Spleen (tissue), 11 donors: ENCODE data around the gene INF2. TPM values are rescaled to one million over a fixed set of nuclear protein-coding genes. Genes with fewer than 3 reads are reported as not detected.
"Not testable (repeated sequence)": the region's sequence is repeated elsewhere in the genome, so short reads cannot be mapped to it uniquely, and the experiment has no call there.

Experiments used
- DNase-seq: peaks from one replicate; pipeline ENCODE4 v3.0.0-alpha.2; 2020
- H3K27ac ChIP-seq, 8 donors: fragments of 200-600 bp; sonication (generic) in 7 of 8; 1 replicate in 4 of 8; 2 replicates in 4 of 8; pipeline versions ENCODE4 v1.5.0 to v1.8.0; 2016 to 2021; ENCODE audit warnings: inconsistent platforms in 4 of 8, mild to moderate bottlenecking in 4 of 8, moderate library complexity in 1 of 8
- H3K27me3 ChIP-seq, 7 donors: fragments of 200-600 bp; sonication (generic) in 6 of 7; replicated peaks in 1 of 7; 1 replicate in 4 of 7; 2 replicates in 3 of 7; pipeline versions ENCODE4 v1.5.0 to v1.8.0; 2016 to 2021; ENCODE audit warnings: inconsistent platforms in 3 of 7, mild to moderate bottlenecking in 1 of 7
- H3K36me3 ChIP-seq, 6 donors: fragments of 200-600 bp; sonication (generic) in 5 of 6; 1 replicate in 4 of 6; 2 replicates in 2 of 6; pipeline versions ENCODE4 v1.5.0 to v1.8.0; 2016 to 2021; ENCODE audit warnings: inconsistent platforms in 2 of 6
- H3K4me1 ChIP-seq, 6 donors: fragments of 200-600 bp; sonication (generic) in 5 of 6; 1 replicate in 3 of 6; 2 replicates in 3 of 6; pipeline versions ENCODE4 v1.5.0 to v1.8.0; 2016 to 2021; ENCODE audit warnings: inconsistent platforms in 3 of 6
- H3K4me3 ChIP-seq, 8 donors: fragments of 200-600 bp; sonication (generic) in 7 of 8; 1 replicate in 4 of 8; 2 replicates in 4 of 8; pipeline versions ENCODE4 v1.5.0 to v1.8.0; 2016 to 2021; ENCODE audit warnings: inconsistent platforms in 4 of 8, mild to moderate bottlenecking in 4 of 8, moderate library complexity in 2 of 8
- H3K9me3 ChIP-seq, 8 donors: fragments of 200-600 bp; sonication (generic) in 7 of 8; 1 replicate in 4 of 8; 2 replicates in 4 of 8; pipeline versions ENCODE4 v1.5.0 to v1.8.0; 2016 to 2021; ENCODE audit warnings: inconsistent platforms in 4 of 8
- CTCF ChIP-seq, 11 experiments: fragments of 200-600 bp in 7 of 11; fragments of 450-650 bp in 4 of 11; sonication (generic) in 4 of 11; IDR thresholded peaks in 8 of 11; conservative IDR thresholded peaks in 3 of 11; 1 replicate in 7 of 11; 2 replicates in 4 of 11; pipeline versions ENCODE4 v1.4.0 to v1.8.0; 2016 to 2021; ENCODE audit warnings: antibody characterized with exemption in 11 of 11, inconsistent platforms in 4 of 11, mild to moderate bottlenecking in 1 of 11
- POLR2A ChIP-seq, 3 donors: fragments of 450-650 bp; IDR thresholded peaks; one replicate each; pipeline ENCODE4 v1.5.1; 2017; ENCODE audit warnings: antibody characterized with exemption in 3 of 3, mild to moderate bottlenecking in 1 of 3
- POLR2AphosphoS5 ChIP-seq, 3 donors: sonication (generic); formaldehyde crosslinking; IDR thresholded peaks; one replicate each; pipeline ENCODE4 v1.5.1; 2017; ENCODE audit warnings: antibody characterized with exemption in 3 of 3
- WGBS, 5 donors: extraction: QIAGEN DNeasy Blood & Tissue Kit in 3 of 5; methylation state at CpG; one replicate each; pipeline versions ENCODE4 v1.1.5 to v1.1.7; 2013 to 2018; 5-methylcytosine and 5-hydroxymethylcytosine counted together
- intact Hi-C: fragments of 100-400 bp; cut with DNase I; formaldehyde crosslinking; loops from one replicate; pipeline ENCODE4 v1.15.0; 2023; ENCODE audit warnings: low total_unique reads
- polyA plus RNA-seq, 3 donors: library from polyadenylated mRNA; stranded (reverse); fragments of 200-250 nt; gene quantifications; one replicate each; pipeline ENCODE4 v1.2.1, GENCODE V29; 2013
- total RNA-seq, 7 donors: library from RNA; depleted of rRNA in 3 of 7; stranded (reverse); fragments of >200 nt in 3 of 7; fragmentation: NEBNext Ultra II Directional in 4 of 7; extraction: Animal tissue kit (Norgen Biotek cat#: 25700) in 4 of 7; gene quantifications; one replicate each; pipeline versions ENCODE4 v1.1.0 to v1.2.1, GENCODE V29; 2016 to 2021
- donor health status: healthy with polysubstance abuse.
- donor health status: DM: no; HTN: no; CAD: no; lungs with moderate emphysema.
- donor health status: DM: no; HTN: no; CAD: no.
- donor health status: Bipolar disorder and iron deficiency.
- donor health status: healthy.
- donor health status: DM: no; HTN: no; CAD: no.
- donor health status: DM: yes; HTN: yes; CAD: no.

INF2 gene
- total and polyA plus RNA-seq, 10 donors: 56.6 to 120 (median 98.6) TPM

- intact Hi-C loops: no loop called here
- Histone ChIP-seq H3K9me3 (no peaks in the 10 kb centered on the region), H3K27ac (peak overlapping the region in 2 of 8 donors; percentile 17 to 40), H3K27me3 (no peaks in the 10 kb centered on the region), H3K4me3 (no peak overlapping the region), H3K4me1 (peaks cover 2 to 28% (median 10%) of the 10 kb centered on the region in 6 donors), H3K36me3 (no peaks in the 10 kb centered on the region)
- peak; percentile 76 for DNase-seq
- 32 to 68% (median 64%) methylated on average over 3 to 9 of the region's 9 CpGs for WGBS, 5 donors
- peak in 2 of 3 donors; percentile 55 to 66 for TF ChIP-seq POLR2AphosphoS5 (IDR thresholded peaks at IDR 0.05)
- TF ChIP-seq POLR2A (IDR thresholded peaks at IDR 0.05): no peak
Observed at GRCh38 chr14:104747876-104748275, 58.5 kb downstream of the INF2 start.

- no peaks in the 10 kb centered on the region for H3K36me3 ChIP-seq
- 32 to 77% (median 65%) methylated on average over 8 to 11 of the region's 11 CpGs for WGBS, 5 donors
- intact Hi-C loops: no loop called here
- TF ChIP-seq POLR2AphosphoS5 (IDR thresholded peaks at IDR 0.05): no peak
- TF ChIP-seq CTCF (IDR thresholded peaks at IDR 0.05 in 8 of 11, conservative IDR thresholded peaks at IDR 0.05 in 3 of 11): no peak
- no peak for TF ChIP-seq POLR2A (IDR thresholded peaks at IDR 0.05)
- no peaks in the 10 kb centered on the region for H3K27me3 ChIP-seq
- peaks cover 8 to 37% (median 18%) of the 10 kb centered on the region in 6 donors for H3K4me1 ChIP-seq
- peak; percentile 73 for DNase-seq
- H3K4me3 ChIP-seq: no peak overlapping the region
- H3K27ac ChIP-seq: no peak overlapping the region
- no peaks in the 10 kb centered on the region for H3K9me3 ChIP-seq
Observed at GRCh38 chr14:104749111-104749649, 59.8 kb downstream of the INF2 start.

- Histone ChIP-seq H3K4me3 (no peak overlapping the region), H3K27ac (no peak overlapping the region)
Observed at GRCh38 chr14:104750056-104750752, 60.8 kb downstream of the INF2 start.

GRCh38 chr14:104750753-104751057 lies 61.3 kb downstream of the INF2 start:
- H3K27me3 ChIP-seq, H3K9me3 ChIP-seq, intact Hi-C loops, H3K4me3 ChIP-seq, H3K27ac ChIP-seq, H3K36me3 ChIP-seq: not testable (repeated sequence)
- H3K4me1 ChIP-seq: peaks cover 18 to 53% (median 33%) of the 10 kb centered on the region in 6 donors
- peak; percentile 57 for DNase-seq
- 82 to 98% (median 94%) methylated on average over 5 of the region's 5 CpGs for WGBS, 5 donors

More at GRCh38 chr14:104750056-104750752, 60.8 kb downstream of the INF2 start:
- WGBS, 5 donors: 85 to 94% (median 89%) methylated on average over 11 to 12 of the region's 12 CpGs
- H3K36me3 ChIP-seq: peaks cover 0 to 3% (median under 1%) of the 10 kb centered on the region in 6 donors
- peak; percentile 61 for DNase-seq
- peaks cover 18 to 48% (median 28%) of the 10 kb centered on the region in 6 donors for H3K4me1 ChIP-seq
- TF ChIP-seq CTCF (IDR thresholded peaks at IDR 0.05 in 8 of 11, conservative IDR thresholded peaks at IDR 0.05 in 3 of 11) (no peak), POLR2A (IDR thresholded peaks at IDR 0.05) (no peak), POLR2AphosphoS5 (IDR thresholded peaks at IDR 0.05) (no peak)
- intact Hi-C loops: no loop called here
- H3K9me3 ChIP-seq: no peaks in the 10 kb centered on the region
- no peaks in the 10 kb centered on the region for H3K27me3 ChIP-seq
